Amniotic stem cell (primary cell): ENCODE data around the gene NOC2L.

Source experiments
- DNase-seq: peaks from one replicate; lab custom pipeline; 2025; lab: John Stamatoyannopoulos, UW

Gene NOC2L

DNA sequence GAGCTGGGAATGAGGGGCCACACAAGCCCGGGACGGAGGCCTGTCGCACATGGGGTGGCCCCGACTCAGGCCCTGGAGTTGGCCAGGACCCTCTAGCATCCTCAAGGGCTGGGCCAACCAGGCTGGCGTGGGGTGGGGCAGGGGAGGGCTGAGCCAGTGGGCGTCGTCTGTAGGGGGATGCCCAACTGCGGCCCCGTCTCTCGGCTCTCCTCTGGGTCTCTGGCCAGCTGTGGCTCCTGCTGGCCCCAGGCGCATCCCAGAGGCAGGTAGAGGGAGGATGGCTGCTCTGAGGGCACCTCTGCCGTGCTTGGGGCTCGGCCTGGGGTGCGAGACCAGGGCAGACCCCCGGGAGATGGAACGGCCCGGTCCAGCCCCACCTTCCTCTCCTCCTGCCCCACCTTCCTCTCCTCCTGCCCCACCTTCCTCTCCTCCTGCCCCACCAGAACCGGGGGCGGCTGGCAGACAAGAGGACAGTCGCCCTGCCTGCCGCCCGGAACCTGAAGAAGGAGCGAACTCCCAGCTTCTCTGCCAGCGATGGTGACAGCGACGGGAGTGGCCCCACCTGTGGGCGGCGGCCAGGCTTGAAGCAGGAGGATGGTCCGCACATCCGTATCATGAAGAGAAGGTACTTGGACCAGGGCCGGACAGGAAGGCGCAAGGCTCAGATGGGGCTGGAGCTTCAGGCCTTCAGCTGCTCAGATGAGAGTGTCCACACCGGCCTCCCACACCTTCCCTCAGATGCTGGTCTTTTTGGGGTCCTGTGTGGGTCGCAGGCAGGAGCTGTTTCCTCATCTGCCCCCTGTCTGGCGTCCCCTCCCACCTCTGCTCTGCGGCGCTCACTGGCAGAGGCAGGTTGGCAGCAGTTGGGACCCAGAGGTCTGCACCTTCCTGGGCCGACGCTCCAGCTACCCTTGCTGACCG is 29.1 kb downstream of the NOC2L start:
- DNase-seq: no peak

GRCh38 chr1:928825-929661 is 30.0 kb downstream of the NOC2L start:
- no peak for DNase-seq

DNA sequence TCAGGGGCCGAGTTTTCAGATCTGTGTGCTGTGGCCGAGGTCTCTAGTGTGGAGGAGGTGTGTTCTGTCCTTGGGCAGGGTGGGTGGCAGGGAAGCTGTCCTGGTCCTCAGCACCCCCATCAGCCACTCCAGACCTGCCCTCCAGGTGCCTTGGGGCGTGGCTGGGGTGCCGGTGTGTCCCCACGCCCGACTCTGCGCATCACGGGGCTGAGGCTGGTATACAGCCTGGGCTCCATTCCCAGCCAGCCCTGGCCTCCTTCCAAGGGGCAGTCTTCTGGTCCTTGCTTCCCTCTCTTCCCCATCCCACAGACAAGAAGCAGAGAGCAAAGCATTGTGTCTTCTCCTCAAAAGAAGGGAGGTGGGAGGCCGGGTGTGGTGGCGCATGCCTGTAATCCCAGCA is 31.3 kb downstream of the NOC2L start:
- DNase-seq: no peak

GRCh38 chr1:927234-927633 is 31.8 kb downstream of the NOC2L start:
- DNase-seq: no peak

GRCh38 chr1:925561-926421 is 33.3 kb downstream of the NOC2L start:
- DNase-seq: no peak

- no peak for DNase-seq
Observed at GRCh38 chr1:924656-925560, 34.1 kb downstream of the NOC2L start.

GRCh38 chr1:923991-924655 is 34.9 kb downstream of the NOC2L start:
- no peak for DNase-seq

GRCh38 chr1:923131-923990 is 35.7 kb downstream of the NOC2L start, which contains the start of gene SAMD11:
Gene SAMD11 (plus strand): TSS chr1:923923. CDS start chr1:924432, 509 bp downstream.
- peak; percentile 62 for DNase-seq

DNA sequence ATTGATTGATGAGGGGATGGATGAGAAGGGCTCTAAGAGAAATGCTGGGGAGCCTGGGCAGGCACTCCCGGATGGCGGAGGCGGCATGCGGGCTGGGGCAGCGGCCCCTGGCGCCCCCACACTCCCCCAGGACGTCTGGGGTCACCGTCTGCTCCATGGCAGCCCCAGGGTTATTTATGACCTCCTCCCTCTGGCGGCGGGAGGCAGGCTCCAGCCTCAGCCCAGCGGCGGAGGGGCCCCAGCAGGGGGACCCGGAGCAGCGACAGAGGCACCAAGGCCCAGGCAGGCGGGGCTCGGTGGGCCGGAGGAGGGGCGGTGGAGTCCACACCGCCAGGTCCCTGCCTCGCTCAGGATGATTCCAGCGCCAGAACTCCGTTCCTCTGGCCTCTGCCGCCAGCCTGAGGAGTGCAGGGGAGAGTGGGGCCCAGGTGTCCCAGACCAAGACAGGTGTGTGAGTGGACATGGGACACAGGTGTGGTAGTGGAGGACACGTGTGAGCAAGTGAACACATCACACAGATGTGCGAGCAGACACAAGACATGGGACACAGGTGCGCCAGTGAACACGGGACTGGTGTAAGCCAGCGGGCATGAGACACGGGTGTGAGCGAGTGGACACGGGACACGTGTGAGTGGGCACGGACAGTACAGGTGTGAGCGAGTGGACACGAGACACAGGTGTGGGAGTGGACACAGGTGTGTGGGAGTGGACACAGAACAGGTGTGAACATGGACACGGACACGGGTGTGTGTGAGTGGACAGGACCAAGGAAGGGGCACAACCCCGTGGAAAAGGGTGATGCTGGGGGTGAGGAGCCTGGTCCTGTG is 37.8 kb downstream of the NOC2L start:
- DNase-seq: peak; percentile 75

DNA sequence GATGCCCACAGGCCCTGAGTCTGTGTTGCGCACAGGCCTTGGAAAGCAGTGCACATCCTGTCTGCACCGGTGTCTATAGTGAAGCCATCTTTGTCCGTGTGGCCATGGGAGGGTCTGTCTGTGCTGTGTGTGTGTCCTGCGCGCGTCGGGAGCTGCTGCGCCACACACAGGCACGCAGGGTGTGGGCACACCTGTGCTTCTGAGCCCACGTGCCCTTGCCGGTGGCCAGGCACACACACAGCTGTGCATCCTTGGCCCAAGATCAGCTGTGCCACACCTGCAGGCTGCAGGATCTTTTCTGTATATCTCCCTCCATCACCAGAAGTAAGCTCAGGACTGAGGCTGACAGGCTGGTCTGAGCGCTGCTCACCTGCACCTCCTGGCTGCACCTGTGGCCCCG is 38.5 kb downstream of the NOC2L start:
- no peak for DNase-seq

- DNase-seq: no peak
Observed at GRCh38 chr1:920010-920409, 39.0 kb downstream of the NOC2L start.

GRCh38 chr1:919271-919872 is 39.7 kb downstream of the NOC2L start:
- DNase-seq: no peak

DNA sequence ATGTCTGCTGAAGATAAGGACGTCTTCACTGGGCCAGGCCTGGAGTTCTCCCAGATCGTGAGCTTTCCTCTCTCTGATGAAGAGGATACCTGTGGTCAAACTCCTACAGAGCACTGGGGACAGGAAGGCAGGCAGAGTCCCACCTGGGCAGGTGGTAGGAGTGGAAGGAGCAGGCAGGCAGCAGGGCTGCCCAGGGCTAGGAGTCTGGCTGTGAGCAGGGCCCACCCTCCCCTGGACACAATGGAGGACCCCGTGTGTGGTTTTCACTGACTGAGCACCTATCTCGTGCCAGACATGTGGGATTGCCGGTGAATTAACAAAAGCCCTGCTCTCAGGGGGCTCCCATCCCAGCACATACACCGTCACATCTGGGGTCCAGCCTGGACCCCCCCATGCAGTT is 40.2 kb downstream of the NOC2L start:
- DNase-seq: no peak

GRCh38 chr1:918353-918752 is 40.7 kb downstream of the NOC2L start:
- DNase-seq: no peak

GRCh38 chr1:917466-918091 is 41.5 kb downstream of the NOC2L start:
- DNase-seq: no peak

DNA sequence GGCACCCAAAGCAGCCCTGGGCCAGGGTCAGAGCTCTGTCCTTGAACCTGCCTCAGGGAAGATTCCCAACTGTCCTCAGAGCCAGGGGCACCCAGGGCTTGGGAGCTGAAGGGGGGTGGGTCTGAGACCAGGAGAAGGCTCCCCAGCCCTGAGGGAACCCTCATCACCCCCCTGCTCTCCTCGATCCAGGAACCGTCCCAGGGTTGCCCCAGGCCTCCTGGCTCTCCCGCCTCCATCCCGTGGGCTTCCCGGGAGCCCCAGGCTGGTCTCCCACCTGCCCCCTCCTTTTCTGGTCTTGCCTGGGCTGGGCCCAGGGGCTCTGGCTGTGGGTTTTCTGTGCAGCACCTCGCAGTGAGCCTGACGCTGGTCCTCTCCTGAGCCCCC is 42.0 kb downstream of the NOC2L start:
- no peak for DNase-seq
